Liver (tissue), 3 donors: ENCODE results near the gene ATP2C2.

Source experiments
- CTCF ChIP-seq: fragments of 150-350 bp; IDR thresholded peaks from 2 replicates; pipeline ENCODE4 v1.5.1; 2017; ENCODE audit warnings: improper control_type of control experiment, low read depth, low read length; ENCODE audit not compliant: missing input control
- RAD21 ChIP-seq, 2 donors: IDR thresholded peaks; 2 replicates each; pipeline ENCODE4 v1.6.1; 2016; ENCODE audit warnings: antibody characterized with exemption in 2 of 2, mild to moderate bottlenecking in 2 of 2
- TAF1 ChIP-seq: conservative IDR thresholded peaks from 2 replicates; pipeline ENCODE4 v1.6.1; 2016; ENCODE audit warnings: antibody characterized with exemption, mild to moderate bottlenecking
- YY1 ChIP-seq: IDR thresholded peaks from 2 replicates; pipeline ENCODE4 v1.6.1; 2016; ENCODE audit warnings: antibody characterized with exemption, mild to moderate bottlenecking
- ZBTB33 ChIP-seq: IDR thresholded peaks from 2 replicates; pipeline ENCODE4 v1.6.1; 2016; ENCODE audit warnings: antibody characterized with exemption
- TF ChIP-seq, protein P1 (sequence below): IDR thresholded peaks from 2 replicates; pipeline ENCODE4 v1.6.1; 2016; ENCODE audit warnings: antibody characterized with exemption, mild to moderate bottlenecking
- donor health status: healthy.
- donor health status: healthy.

DNA sequence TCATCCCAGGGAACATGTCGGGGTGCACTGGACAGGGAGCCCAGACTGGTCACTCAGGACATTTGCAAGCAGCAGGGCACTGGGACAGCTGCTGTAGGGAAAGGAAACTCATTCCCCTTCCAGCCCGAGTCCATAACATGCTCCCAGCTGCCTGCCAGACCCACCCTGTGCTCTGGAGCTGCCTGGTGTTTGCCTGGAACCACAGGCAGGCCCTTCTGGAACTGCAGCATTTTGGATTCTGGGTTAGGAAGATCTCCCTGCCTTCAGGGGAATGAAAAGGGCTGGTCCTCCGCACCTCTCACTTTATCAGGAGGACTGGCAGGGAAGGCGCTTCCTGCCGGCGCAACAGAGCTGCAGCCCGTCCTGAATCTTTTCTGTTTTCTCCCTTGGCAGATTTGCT, 94.9 kb downstream of the ATP2C2 start:
- TF ChIP-seq CTCF (no peak), ZBTB33 (no peak), RAD21 (IDR thresholded peaks at IDR 0.05) (no peak), TAF1 (no peak), YY1 (no peak)
- TF ChIP-seq, protein P1, sequence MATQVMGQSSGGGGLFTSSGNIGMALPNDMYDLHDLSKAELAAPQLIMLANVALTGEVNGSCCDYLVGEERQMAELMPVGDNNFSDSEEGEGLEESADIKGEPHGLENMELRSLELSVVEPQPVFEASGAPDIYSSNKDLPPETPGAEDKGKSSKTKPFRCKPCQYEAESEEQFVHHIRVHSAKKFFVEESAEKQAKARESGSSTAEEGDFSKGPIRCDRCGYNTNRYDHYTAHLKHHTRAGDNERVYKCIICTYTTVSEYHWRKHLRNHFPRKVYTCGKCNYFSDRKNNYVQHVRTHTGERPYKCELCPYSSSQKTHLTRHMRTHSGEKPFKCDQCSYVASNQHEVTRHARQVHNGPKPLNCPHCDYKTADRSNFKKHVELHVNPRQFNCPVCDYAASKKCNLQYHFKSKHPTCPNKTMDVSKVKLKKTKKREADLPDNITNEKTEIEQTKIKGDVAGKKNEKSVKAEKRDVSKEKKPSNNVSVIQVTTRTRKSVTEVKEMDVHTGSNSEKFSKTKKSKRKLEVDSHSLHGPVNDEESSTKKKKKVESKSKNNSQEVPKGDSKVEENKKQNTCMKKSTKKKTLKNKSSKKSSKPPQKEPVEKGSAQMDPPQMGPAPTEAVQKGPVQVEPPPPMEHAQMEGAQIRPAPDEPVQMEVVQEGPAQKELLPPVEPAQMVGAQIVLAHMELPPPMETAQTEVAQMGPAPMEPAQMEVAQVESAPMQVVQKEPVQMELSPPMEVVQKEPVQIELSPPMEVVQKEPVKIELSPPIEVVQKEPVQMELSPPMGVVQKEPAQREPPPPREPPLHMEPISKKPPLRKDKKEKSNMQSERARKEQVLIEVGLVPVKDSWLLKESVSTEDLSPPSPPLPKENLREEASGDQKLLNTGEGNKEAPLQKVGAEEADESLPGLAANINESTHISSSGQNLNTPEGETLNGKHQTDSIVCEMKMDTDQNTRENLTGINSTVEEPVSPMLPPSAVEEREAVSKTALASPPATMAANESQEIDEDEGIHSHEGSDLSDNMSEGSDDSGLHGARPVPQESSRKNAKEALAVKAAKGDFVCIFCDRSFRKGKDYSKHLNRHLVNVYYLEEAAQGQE: no peak
